ENCODE data around the gene ZNF611. TPM values are rescaled to one million over a fixed set of nuclear protein-coding genes. Genes with fewer than 3 reads are reported as not detected.

The ZNF611 gene
- total RNA-seq, 1 donor from 2014 or later, result 19.9 TPM

- H3K27ac ChIP-seq, result no peak overlapping the region
- H3K27ac Mint-ChIP-seq, result no peak overlapping the region
- DNase-seq (ENCODE audit: low spot score), result no peak
- no peaks in the 10 kb centered on the region for H3K9me3 ChIP-seq (ENCODE audit: low read depth)
- H3K4me3 Mint-ChIP-seq, result no peak overlapping the region
- H4K20me1 ChIP-seq (ENCODE audit: low read depth), result peaks cover 7% of the 10 kb centered on the region
- no peak overlapping the region for H3K4me2 ChIP-seq
- H3K9me3 Mint-ChIP-seq, result peaks cover 17% of the 10 kb centered on the region
- H2AFZ ChIP-seq (replicated peaks), result no peak overlapping the region
- peaks cover 2% of the 10 kb centered on the region for H3K27me3 Mint-ChIP-seq (ENCODE audit: insufficient read depth, low read depth)
- TF ChIP-seq EZH2phosphoT487 (IDR thresholded peaks at IDR 0.05) (no peak), EZH2 (IDR thresholded peaks at IDR 0.05) (no peak), CTCF (IDR thresholded peaks at IDR 0.05) (no peak)
- peaks cover 4% of the 10 kb centered on the region for H3F3A ChIP-seq (ENCODE audit: low read depth)
- peaks cover 6% of the 10 kb centered on the region for H3K79me2 ChIP-seq (ENCODE audit: low read depth)
- peaks cover 6% of the 10 kb centered on the region for H3K4me1 Mint-ChIP-seq
- no peak overlapping the region for H3K9ac ChIP-seq
- H3K36me3 Mint-ChIP-seq, result peaks cover 56% of the 10 kb centered on the region
- peaks cover 15% of the 10 kb centered on the region for H3K4me1 ChIP-seq
- no peaks in the 10 kb centered on the region for H3K27me3 ChIP-seq
- H3K36me3 ChIP-seq, result no peaks in the 10 kb centered on the region
- H3K4me3 ChIP-seq, result no peak overlapping the region
Measured at GRCh38 chr19:52660981-52661380, 73.9 kb downstream of the ZNF611 start.

- Histone ChIP-seq H2AFZ (replicated peaks) (no peak overlapping the region), H3F3A (ENCODE audit: low read depth) (no peaks in the 10 kb centered on the region), H4K20me1 (ENCODE audit: low read depth) (peaks cover 3% of the 10 kb centered on the region), H3K27me3 (no peaks in the 10 kb centered on the region), H3K9ac (no peak overlapping the region), H3K4me2 (no peak overlapping the region), H3K27ac (no peak overlapping the region), H3K9me3 (ENCODE audit: low read depth) (no peaks in the 10 kb centered on the region), H3K79me2 (ENCODE audit: low read depth) (peaks cover 3% of the 10 kb centered on the region), H3K36me3 (no peaks in the 10 kb centered on the region), H3K4me1 (peaks cover 3% of the 10 kb centered on the region), H3K4me3 (no peak overlapping the region)
- no peak for DNase-seq (ENCODE audit: low spot score)
- Mint-ChIP-seq H3K27ac (no peak overlapping the region), H3K4me1 (no peaks in the 10 kb centered on the region), H3K9me3 (peaks cover 13% of the 10 kb centered on the region), H3K27me3 (ENCODE audit: insufficient read depth, low read depth) (peaks cover 2% of the 10 kb centered on the region), H3K4me3 (no peak overlapping the region), H3K36me3 (peaks cover 64% of the 10 kb centered on the region)
- no peak for TF ChIP-seq EZH2 (IDR thresholded peaks at IDR 0.05)
- no peak for TF ChIP-seq CTCF (IDR thresholded peaks at IDR 0.05)
- TF ChIP-seq EZH2phosphoT487 (IDR thresholded peaks at IDR 0.05), result no peak
Measured at GRCh38 chr19:52659013-52659412, 75.8 kb downstream of the ZNF611 start.

- Histone ChIP-seq H4K20me1 (ENCODE audit: low read depth) (no peaks in the 10 kb centered on the region), H3F3A (ENCODE audit: low read depth) (no peaks in the 10 kb centered on the region), H3K4me1 (no peaks in the 10 kb centered on the region), H3K4me2 (no peak overlapping the region), H3K9ac (no peak overlapping the region), H2AFZ (replicated peaks) (no peak overlapping the region), H3K27ac (no peak overlapping the region), H3K4me3 (no peak overlapping the region), H3K36me3 (no peaks in the 10 kb centered on the region), H3K79me2 (ENCODE audit: low read depth) (no peaks in the 10 kb centered on the region), H3K9me3 (ENCODE audit: low read depth) (no peaks in the 10 kb centered on the region), H3K27me3 (no peaks in the 10 kb centered on the region)
- H3K4me3 Mint-ChIP-seq, result no peak overlapping the region
- no peak for DNase-seq (ENCODE audit: low spot score)
- peaks cover 68% of the 10 kb centered on the region for H3K36me3 Mint-ChIP-seq
- TF ChIP-seq EZH2phosphoT487 (IDR thresholded peaks at IDR 0.05), result no peak
- TF ChIP-seq CTCF (IDR thresholded peaks at IDR 0.05), result no peak
- no peak for TF ChIP-seq EZH2 (IDR thresholded peaks at IDR 0.05)
- peaks cover 2% of the 10 kb centered on the region for H3K27me3 Mint-ChIP-seq (ENCODE audit: insufficient read depth, low read depth)
- H3K4me1 Mint-ChIP-seq, result no peaks in the 10 kb centered on the region
- peaks cover 13% of the 10 kb centered on the region for H3K9me3 Mint-ChIP-seq
- no peak overlapping the region for H3K27ac Mint-ChIP-seq
Measured at GRCh38 chr19:52658595-52658994, 76.2 kb downstream of the ZNF611 start.
